ENCODE data around the gene GPD2.

Gene GPD2

DNA sequence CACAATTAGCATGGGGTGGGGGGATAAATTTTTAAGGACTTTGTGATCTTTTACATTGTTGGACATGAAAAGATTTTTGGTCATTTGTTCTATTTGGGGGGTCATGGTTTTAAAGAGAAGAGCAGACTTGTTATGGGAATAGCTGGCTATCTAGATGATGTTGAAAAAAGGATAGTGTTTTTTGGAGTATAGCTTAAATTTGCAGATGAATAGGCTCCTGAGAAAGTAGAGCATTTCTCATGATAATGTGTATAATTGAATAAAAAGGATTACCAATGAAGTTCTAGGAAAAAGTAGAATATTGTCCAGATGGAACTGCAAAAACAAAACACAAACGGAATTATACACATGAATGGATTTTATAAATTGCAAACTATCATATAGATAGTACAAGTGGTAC is 186.3 kb downstream of the GPD2 start:
- H4K8ac ChIP-seq (ENCODE audit: low read depth, low read length), result no peak overlapping the region
- H2BK120ac ChIP-seq (ENCODE audit: insufficient read depth, low read length, poor library complexity), result no peak overlapping the region
- H3K9ac ChIP-seq (ENCODE audit: low read length), result no peak overlapping the region
- no peak overlapping the region for H2AK5ac ChIP-seq (ENCODE audit: low read length)
- H3K4me2 ChIP-seq (ENCODE audit: low read length), result no peak overlapping the region
- no peaks in the 10 kb centered on the region for H3K4me1 ChIP-seq (ENCODE audit: control insufficient read depth in 1 of 2, insufficient read depth in 2 of 2, low read length in 2 of 2)
- no peak overlapping the region for H3K14ac ChIP-seq (ENCODE audit: low read length)
- H3K18ac ChIP-seq (ENCODE audit: low read length), result no peak overlapping the region
- H2BK5ac ChIP-seq (ENCODE audit: low read depth, low read length, poor library complexity), result no peak overlapping the region
- no peaks in the 10 kb centered on the region for H3K79me1 ChIP-seq (ENCODE audit: low read length)
- H4K12ac ChIP-seq (ENCODE audit: low read depth, low read length), result no peak overlapping the region
- H3K4ac ChIP-seq (ENCODE audit: low read depth, low read length), result no peak overlapping the region
- no peak overlapping the region for H2AFZ ChIP-seq (ENCODE audit: insufficient read depth, low read length, poor library complexity)
- no peaks in the 10 kb centered on the region for H3K27me3 ChIP-seq (ENCODE audit: insufficient read depth, low read length)
- no peak overlapping the region for H3K27ac ChIP-seq (ENCODE audit: low read depth, low read length)
- no peaks in the 10 kb centered on the region for H3K36me3 ChIP-seq (ENCODE audit: control insufficient read depth in 1 of 2, insufficient read depth in 2 of 2, low read length in 2 of 2)
- no CpG with 5 or more reads among the region's 1 CpG for WGBS (ENCODE audit: extremely low coverage, insufficient coverage, insufficient read length)
- no peak for DNase-seq
- H3K79me2 ChIP-seq (ENCODE audit: control insufficient read depth, insufficient read depth, low read length, poor library complexity), result no peaks in the 10 kb centered on the region
- H3K9me3 ChIP-seq (ENCODE audit: insufficient read depth, low read depth, low read length), result no peaks in the 10 kb centered on the region
- H2BK12ac ChIP-seq (ENCODE audit: low read length), result no peak overlapping the region
- H3K4me3 ChIP-seq (ENCODE audit: low read depth, low read length), result no peak overlapping the region
- H3K23ac ChIP-seq (ENCODE audit: low read length), result no peak overlapping the region
- no peak overlapping the region for H4K91ac ChIP-seq (ENCODE audit: low read depth, low read length)

- Histone ChIP-seq H3K27me3 (ENCODE audit: insufficient read depth, low read length) (no peaks in the 10 kb centered on the region), H3K79me1 (ENCODE audit: low read length) (no peaks in the 10 kb centered on the region), H2AK5ac (ENCODE audit: low read length) (no peak overlapping the region), H3K4me1 (ENCODE audit: control insufficient read depth in 1 of 2, insufficient read depth in 2 of 2, low read length in 2 of 2) (no peaks in the 10 kb centered on the region), H2AFZ (ENCODE audit: insufficient read depth, low read length, poor library complexity) (no peak overlapping the region), H2BK12ac (ENCODE audit: low read length) (no peak overlapping the region), H3K23ac (ENCODE audit: low read length) (no peak overlapping the region), H4K12ac (ENCODE audit: low read depth, low read length) (no peak overlapping the region), H3K27ac (ENCODE audit: low read depth, low read length) (no peak overlapping the region), H3K79me2 (ENCODE audit: control insufficient read depth, insufficient read depth, low read length, poor library complexity) (no peaks in the 10 kb centered on the region), H4K8ac (ENCODE audit: low read depth, low read length) (no peak overlapping the region), H3K9me3 (ENCODE audit: insufficient read depth, low read depth, low read length) (no peaks in the 10 kb centered on the region), H4K91ac (ENCODE audit: low read depth, low read length) (no peak overlapping the region), H3K36me3 (ENCODE audit: control insufficient read depth in 1 of 2, insufficient read depth in 2 of 2, low read length in 2 of 2) (no peaks in the 10 kb centered on the region), H3K4ac (ENCODE audit: low read depth, low read length) (no peak overlapping the region), H3K18ac (ENCODE audit: low read length) (no peak overlapping the region), H3K14ac (ENCODE audit: low read length) (no peak overlapping the region), H3K4me3 (ENCODE audit: low read depth, low read length) (no peak overlapping the region), H2BK5ac (ENCODE audit: low read depth, low read length, poor library complexity) (no peak overlapping the region), H2BK120ac (ENCODE audit: insufficient read depth, low read length, poor library complexity) (no peak overlapping the region), H3K9ac (ENCODE audit: low read length) (no peak overlapping the region), H3K4me2 (ENCODE audit: low read length) (no peak overlapping the region)
- WGBS (ENCODE audit: extremely low coverage, insufficient coverage, insufficient read length), result no CpG with 5 or more reads among the region's 5 CpGs
- DNase-seq, result no peak
These were observed 189.4 kb downstream of the GPD2 start for GRCh38 chr2:156625360-156626170.

DNA sequence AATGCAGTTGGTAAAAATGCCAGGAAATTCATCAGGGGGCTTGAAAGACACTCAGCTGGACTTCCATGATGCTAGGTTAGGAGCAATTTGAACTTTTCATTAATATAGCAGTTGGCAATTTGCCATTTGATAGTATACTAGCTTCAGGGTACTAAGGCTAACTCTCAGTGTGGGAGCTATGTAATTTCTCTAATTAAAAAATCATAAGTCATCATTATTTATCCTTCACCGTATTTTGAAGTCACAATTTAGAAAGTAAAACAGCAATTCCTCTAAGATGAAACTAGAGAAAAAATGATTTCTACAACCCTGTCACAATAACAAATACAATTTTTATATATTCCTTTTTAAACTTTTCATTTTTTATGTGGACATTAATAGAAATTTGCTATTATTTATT is 190.8 kb downstream of the GPD2 start:
- H2BK120ac ChIP-seq (ENCODE audit: insufficient read depth, low read length, poor library complexity), result no peak overlapping the region
- no peak overlapping the region for H3K27ac ChIP-seq (ENCODE audit: low read depth, low read length)
- no peak overlapping the region for H3K4me3 ChIP-seq (ENCODE audit: low read depth, low read length)
- no peak overlapping the region for H3K14ac ChIP-seq (ENCODE audit: low read length)
- no peak overlapping the region for H4K91ac ChIP-seq (ENCODE audit: low read depth, low read length)
- no peak for DNase-seq
- no peaks in the 10 kb centered on the region for H3K4me1 ChIP-seq (ENCODE audit: control insufficient read depth in 1 of 2, insufficient read depth in 2 of 2, low read length in 2 of 2)
- no peak overlapping the region for H2BK12ac ChIP-seq (ENCODE audit: low read length)
- no peak overlapping the region for H2BK5ac ChIP-seq (ENCODE audit: low read depth, low read length, poor library complexity)
- no peak overlapping the region for H2AFZ ChIP-seq (ENCODE audit: insufficient read depth, low read length, poor library complexity)
- H2AK5ac ChIP-seq (ENCODE audit: low read length), result no peak overlapping the region
- no peaks in the 10 kb centered on the region for H3K9me3 ChIP-seq (ENCODE audit: insufficient read depth, low read depth, low read length)
- no peak overlapping the region for H3K4ac ChIP-seq (ENCODE audit: low read depth, low read length)
- no peak overlapping the region for H3K4me2 ChIP-seq (ENCODE audit: low read length)
- H4K12ac ChIP-seq (ENCODE audit: low read depth, low read length), result no peak overlapping the region
- no peaks in the 10 kb centered on the region for H3K79me1 ChIP-seq (ENCODE audit: low read length)
- no peaks in the 10 kb centered on the region for H3K36me3 ChIP-seq (ENCODE audit: control insufficient read depth in 1 of 2, insufficient read depth in 2 of 2, low read length in 2 of 2)
- H3K18ac ChIP-seq (ENCODE audit: low read length), result no peak overlapping the region
- no peak overlapping the region for H4K8ac ChIP-seq (ENCODE audit: low read depth, low read length)
- no CpG with 5 or more reads among the region's 1 CpG for WGBS (ENCODE audit: extremely low coverage, insufficient coverage, insufficient read length)
- no peaks in the 10 kb centered on the region for H3K79me2 ChIP-seq (ENCODE audit: control insufficient read depth, insufficient read depth, low read length, poor library complexity)
- no peaks in the 10 kb centered on the region for H3K27me3 ChIP-seq (ENCODE audit: insufficient read depth, low read length)
- no peak overlapping the region for H3K9ac ChIP-seq (ENCODE audit: low read length)
- no peak overlapping the region for H3K23ac ChIP-seq (ENCODE audit: low read length)

- H3K9me3 ChIP-seq (ENCODE audit: insufficient read depth, low read depth, low read length), result no peaks in the 10 kb centered on the region
- no peak overlapping the region for H3K4ac ChIP-seq (ENCODE audit: low read depth, low read length)
- no peaks in the 10 kb centered on the region for H3K27me3 ChIP-seq (ENCODE audit: insufficient read depth, low read length)
- H2BK120ac ChIP-seq (ENCODE audit: insufficient read depth, low read length, poor library complexity), result no peak overlapping the region
- H2AK5ac ChIP-seq (ENCODE audit: low read length), result no peak overlapping the region
- H2BK12ac ChIP-seq (ENCODE audit: low read length), result no peak overlapping the region
- no peak overlapping the region for H3K4me3 ChIP-seq (ENCODE audit: low read depth, low read length)
- DNase-seq, result no peak
- no peak overlapping the region for H2AFZ ChIP-seq (ENCODE audit: insufficient read depth, low read length, poor library complexity)
- no peak overlapping the region for H3K18ac ChIP-seq (ENCODE audit: low read length)
- peaks cover 0 to 2% of the 10 kb centered on the region in 2 experiments for H3K4me1 ChIP-seq (ENCODE audit: control insufficient read depth in 1 of 2, insufficient read depth in 2 of 2, low read length in 2 of 2)
- H4K91ac ChIP-seq (ENCODE audit: low read depth, low read length), result no peak overlapping the region
- no peak overlapping the region for H3K23ac ChIP-seq (ENCODE audit: low read length)
- H3K36me3 ChIP-seq (ENCODE audit: control insufficient read depth in 1 of 2, insufficient read depth in 2 of 2, low read length in 2 of 2), result no peaks in the 10 kb centered on the region
- H3K79me2 ChIP-seq (ENCODE audit: control insufficient read depth, insufficient read depth, low read length, poor library complexity), result no peaks in the 10 kb centered on the region
- WGBS (ENCODE audit: extremely low coverage, insufficient coverage, insufficient read length), result no CpG with 5 or more reads among the region's 1 CpG
- no peak overlapping the region for H3K27ac ChIP-seq (ENCODE audit: low read depth, low read length)
- H2BK5ac ChIP-seq (ENCODE audit: low read depth, low read length, poor library complexity), result no peak overlapping the region
- H3K4me2 ChIP-seq (ENCODE audit: low read length), result no peak overlapping the region
- H3K79me1 ChIP-seq (ENCODE audit: low read length), result no peaks in the 10 kb centered on the region
- H3K9ac ChIP-seq (ENCODE audit: low read length), result no peak overlapping the region
- H4K12ac ChIP-seq (ENCODE audit: low read depth, low read length), result no peak overlapping the region
- H4K8ac ChIP-seq (ENCODE audit: low read depth, low read length), result no peak overlapping the region
- H3K14ac ChIP-seq (ENCODE audit: low read length), result no peak overlapping the region
These were observed 194.6 kb downstream of the GPD2 start for GRCh38 chr2:156630579-156631337.
